WTC11 (cell line): ENCODE data around the gene RNF103.

Experiments used
- CTCF ChIP-seq: fragments of 200-600 bp; IDR thresholded peaks from 2 replicates; pipeline ENCODE4 v1.8.0; 2022; ENCODE audit warnings: antibody characterized with exemption
- E2F5 ChIP-seq: sonication (generic); formaldehyde crosslinking; IDR thresholded peaks from 2 replicates; pipeline ENCODE4 v1.8.1; 2022; ENCODE audit warnings: mild to moderate bottlenecking, moderate library complexity, missing genetic modification reagents
- GABPB1 ChIP-seq: sonication (generic); formaldehyde crosslinking; IDR thresholded peaks from 2 replicates; pipeline ENCODE4 v1.8.1; 2023; ENCODE audit warnings: mild to moderate bottlenecking, missing genetic modification reagents
- HMGXB4 ChIP-seq: sonication (generic); formaldehyde crosslinking; IDR thresholded peaks from 2 replicates; pipeline ENCODE4 v1.8.1; 2023; ENCODE audit warnings: mild to moderate bottlenecking, moderate library complexity, missing genetic modification reagents
- JUN ChIP-seq: sonication (generic); formaldehyde crosslinking; IDR thresholded peaks from 2 replicates; pipeline ENCODE4 v1.8.0; 2023; ENCODE audit warnings: mild to moderate bottlenecking, missing genetic modification reagents
- PRDM15 ChIP-seq: sonication (generic); formaldehyde crosslinking; IDR thresholded peaks from 2 replicates; pipeline ENCODE4 v1.8.0; 2022; ENCODE audit warnings: missing genetic modification reagents
- TCF7 ChIP-seq: sonication (generic); formaldehyde crosslinking; IDR thresholded peaks from 2 replicates; pipeline ENCODE4 v1.8.0; 2022; ENCODE audit warnings: mild to moderate bottlenecking, low read depth, missing genetic modification reagents, moderate library complexity
- ZBTB21 ChIP-seq: sonication (generic); formaldehyde crosslinking; IDR thresholded peaks from 2 replicates; pipeline ENCODE4 v1.8.1; 2023; ENCODE audit warnings: mild to moderate bottlenecking, missing genetic modification reagents, borderline replicate concordance
- ZNF512 ChIP-seq: sonication (generic); formaldehyde crosslinking; IDR thresholded peaks from 2 replicates; pipeline ENCODE4 v1.8.1; 2022; ENCODE audit warnings: missing genetic modification reagents, borderline replicate concordance

GRCh38 chr2:86562922-86563649, 60.6 kb downstream of the RNF103 start, which contains the start of gene CHMP3:
- no peak for TF ChIP-seq E2F5
- TF ChIP-seq ZBTB21 (CRISPR knock-in tag): no peak
- peak; percentile 73 for TF ChIP-seq GABPB1 (CRISPR knock-in tag)
- TF ChIP-seq TCF7 (CRISPR knock-in tag): 0 out of 2 replicates have a peak, but pooled peaks have one; percentile 30
- TF ChIP-seq JUN: peak; percentile 62; the same call in 1 of the 2 replicates
- TF ChIP-seq CTCF: no peak
- TF ChIP-seq PRDM15: no peak
- TF ChIP-seq HMGXB4 (CRISPR knock-in tag): no peak; the same call in 1 of the 2 replicates
- no peak for TF ChIP-seq ZNF512 (CRISPR knock-in tag)
